GM12873 (cell line): ENCODE measurements around the gene ACOT13.

Experiments used
- TF ChIP-seq, protein P1 (sequence below): IDR thresholded peaks from 2 replicates; pipeline ENCODE4 v1.5.1; 2012; ENCODE audit warnings: low read depth, mild to moderate bottlenecking, moderate library complexity, low read length, control low read depth; ENCODE audit not compliant: insufficient read depth; ENCODE audit errors: missing control alignments

Gene ACOT13

DNA sequence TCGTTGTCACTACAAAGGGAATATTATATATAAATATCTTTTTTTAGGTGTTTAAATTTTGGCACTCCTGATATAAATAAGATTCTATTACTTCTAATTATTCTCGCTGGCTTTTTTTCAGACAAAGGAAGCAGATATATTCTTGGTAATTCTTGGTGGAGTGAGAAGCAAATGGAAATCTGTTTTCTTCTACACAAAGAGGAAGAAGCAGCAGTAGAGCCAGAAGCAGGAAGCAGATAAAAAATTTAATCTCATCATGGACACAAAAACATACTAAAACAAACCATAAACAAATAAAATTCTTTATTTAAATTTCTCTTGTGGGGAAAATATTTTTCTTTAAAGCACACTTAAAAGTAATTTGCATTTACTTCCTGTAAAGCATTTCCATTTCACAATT, 17.2 kb upstream of the ACOT13 start:
- TF ChIP-seq, protein P1, sequence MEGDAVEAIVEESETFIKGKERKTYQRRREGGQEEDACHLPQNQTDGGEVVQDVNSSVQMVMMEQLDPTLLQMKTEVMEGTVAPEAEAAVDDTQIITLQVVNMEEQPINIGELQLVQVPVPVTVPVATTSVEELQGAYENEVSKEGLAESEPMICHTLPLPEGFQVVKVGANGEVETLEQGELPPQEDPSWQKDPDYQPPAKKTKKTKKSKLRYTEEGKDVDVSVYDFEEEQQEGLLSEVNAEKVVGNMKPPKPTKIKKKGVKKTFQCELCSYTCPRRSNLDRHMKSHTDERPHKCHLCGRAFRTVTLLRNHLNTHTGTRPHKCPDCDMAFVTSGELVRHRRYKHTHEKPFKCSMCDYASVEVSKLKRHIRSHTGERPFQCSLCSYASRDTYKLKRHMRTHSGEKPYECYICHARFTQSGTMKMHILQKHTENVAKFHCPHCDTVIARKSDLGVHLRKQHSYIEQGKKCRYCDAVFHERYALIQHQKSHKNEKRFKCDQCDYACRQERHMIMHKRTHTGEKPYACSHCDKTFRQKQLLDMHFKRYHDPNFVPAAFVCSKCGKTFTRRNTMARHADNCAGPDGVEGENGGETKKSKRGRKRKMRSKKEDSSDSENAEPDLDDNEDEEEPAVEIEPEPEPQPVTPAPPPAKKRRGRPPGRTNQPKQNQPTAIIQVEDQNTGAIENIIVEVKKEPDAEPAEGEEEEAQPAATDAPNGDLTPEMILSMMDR: no peak

- TF ChIP-seq, protein P1: no peak
Measured at GRCh38 chr6:24650365-24650764, 16.5 kb upstream of the ACOT13 start.

DNA sequence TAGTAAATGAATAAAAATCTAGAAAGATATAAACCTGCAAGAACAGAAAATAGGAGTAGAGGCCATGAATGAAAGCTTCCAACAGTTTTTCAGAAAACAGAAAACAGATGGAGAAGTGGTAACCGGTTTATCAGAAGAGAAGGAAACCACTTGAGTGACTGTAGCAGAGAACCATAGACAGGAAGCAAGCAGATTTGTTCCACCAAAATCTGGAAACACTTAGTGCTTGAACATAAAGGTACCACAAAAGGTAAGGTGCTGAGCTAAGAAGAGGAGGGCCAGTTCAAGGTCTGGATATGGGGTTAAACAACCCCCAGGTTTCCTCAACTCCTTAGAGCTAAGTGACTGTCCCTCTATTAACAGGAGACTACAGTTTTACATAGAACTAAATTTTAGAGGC, 11.7 kb upstream of the ACOT13 start:
- TF ChIP-seq, protein P1: no peak

DNA sequence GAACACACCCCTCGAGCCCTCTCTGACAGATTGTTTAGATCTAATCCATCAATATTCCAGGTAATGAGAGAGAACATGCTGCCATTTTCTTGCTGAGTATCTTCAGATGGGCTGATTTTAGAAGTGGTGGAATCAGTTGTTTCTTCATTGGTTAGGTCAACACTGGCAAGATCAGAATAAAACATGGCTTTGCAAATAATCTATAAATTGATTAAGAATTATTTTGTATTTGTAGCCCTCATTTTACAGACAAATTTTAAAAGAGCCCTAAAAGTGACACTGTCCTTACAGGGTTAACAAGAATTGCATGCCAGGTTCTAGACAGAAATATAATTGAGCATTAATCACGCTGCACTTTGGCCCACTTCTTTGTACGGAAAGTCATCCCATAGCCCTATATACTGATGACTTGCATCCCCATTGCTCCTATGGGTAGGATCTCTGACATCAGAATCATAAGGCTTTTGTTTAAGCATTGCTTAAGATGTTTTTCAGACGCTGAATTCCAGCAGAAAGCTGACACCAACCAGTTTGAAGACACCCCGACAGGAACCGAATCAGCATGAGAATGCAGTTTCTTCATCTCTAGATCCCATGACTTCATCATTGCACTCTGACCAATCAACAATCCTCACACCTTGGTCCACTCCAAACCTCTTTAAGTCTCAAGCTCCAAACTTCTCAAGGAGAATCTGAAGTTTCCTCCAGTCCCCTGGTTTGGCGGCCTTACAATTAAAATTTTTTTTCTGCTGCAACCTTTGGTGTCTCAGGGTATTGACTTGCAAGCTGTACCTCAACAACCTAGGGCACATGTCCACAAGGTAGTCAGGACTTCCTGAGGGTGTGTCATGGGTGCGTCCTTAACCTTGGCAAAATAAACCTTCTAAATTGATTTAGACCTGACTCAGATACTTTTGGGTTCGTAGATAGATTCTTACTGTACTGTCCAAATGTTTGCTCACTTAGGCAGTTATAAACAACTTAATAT, 8.0 kb upstream of the ACOT13 start:
- TF ChIP-seq, protein P1: no peak

- TF ChIP-seq, protein P1: no peak
Measured at GRCh38 chr6:24659561-24659960, 7.3 kb upstream of the ACOT13 start.

GRCh38 chr6:24660105-24660504, 6.8 kb upstream of the ACOT13 start:
- TF ChIP-seq, protein P1: no peak

DNA sequence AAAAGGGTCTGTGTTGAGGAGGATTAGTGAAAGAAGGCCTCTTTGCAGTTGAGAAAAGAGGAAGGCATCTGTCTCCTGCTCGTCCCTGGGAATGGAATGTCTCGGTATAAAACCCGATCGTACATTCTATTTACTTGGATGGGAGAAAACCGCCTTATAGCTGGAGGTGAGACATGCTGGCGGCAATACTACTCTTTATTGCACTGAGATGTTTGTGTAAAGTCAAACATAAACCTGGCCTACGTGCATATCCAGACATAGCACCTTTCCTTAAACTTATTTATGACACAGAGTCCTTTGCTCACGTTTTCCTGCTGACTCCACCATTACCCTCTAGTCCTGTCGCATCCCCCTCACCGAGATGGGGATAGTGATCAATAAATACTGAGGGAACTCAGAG, 4.6 kb upstream of the ACOT13 start:
- TF ChIP-seq, protein P1: no peak
